Upper lobe of right lung (tissue), 1 donor: ENCODE results near the gene OR5D13. TPM values are rescaled to one million over a fixed set of nuclear protein-coding genes. Genes with fewer than 3 reads are reported as not detected.

Experiments
- ATAC-seq: fragments of 200-7000 bp; cut with Tn5 transposase; one replicate; pipeline ENCODE4 v1.9.1; 2020; ENCODE audit warnings: mild to moderate bottlenecking, moderate library complexity
- DNase-seq: peaks from one replicate; pipeline ENCODE4 v3.0.0-alpha.2; 2020
- H3K27ac ChIP-seq: fragments of 200-600 bp; one replicate; pipeline ENCODE4 v1.8.0; 2022
- H3K27me3 ChIP-seq: fragments of 200-600 bp; one replicate; pipeline ENCODE4 v1.8.0; 2022; ENCODE audit warnings: mild to moderate bottlenecking
- H3K36me3 ChIP-seq: fragments of 200-600 bp; one replicate; pipeline ENCODE4 v1.8.0; 2022
- H3K4me1 ChIP-seq: fragments of 200-600 bp; one replicate; pipeline ENCODE4 v1.8.0; 2022
- H3K4me3 ChIP-seq: fragments of 200-600 bp; one replicate; pipeline ENCODE4 v1.8.0; 2022; ENCODE audit warnings: mild to moderate bottlenecking
- H3K9me3 ChIP-seq: fragments of 200-600 bp; one replicate; pipeline ENCODE4 v1.8.0; 2022
- CTCF ChIP-seq: fragments of 200-600 bp; IDR thresholded peaks from one replicate; pipeline ENCODE4 v1.8.0; 2022; ENCODE audit warnings: antibody characterized with exemption
- intact Hi-C: fragments of 100-400 bp; cut with DNase I; formaldehyde crosslinking; loops from one replicate; pipeline ENCODE4 v1.11.0; 2022
- total RNA-seq: library from RNA; stranded (reverse); fragmentation: NEBNext Ultra II Directional; extraction: Animal tissue kit (Norgen Biotek cat#: 25700); gene quantifications from one replicate; pipeline ENCODE4 v1.2.1, GENCODE V29; 2021
- donor health status: DM: no; HTN: yes; CAD: no; lungs with severe emphysema.

The OR5D13 gene
- total RNA-seq, 1 donor from 2014 or later: not detected

DNA sequence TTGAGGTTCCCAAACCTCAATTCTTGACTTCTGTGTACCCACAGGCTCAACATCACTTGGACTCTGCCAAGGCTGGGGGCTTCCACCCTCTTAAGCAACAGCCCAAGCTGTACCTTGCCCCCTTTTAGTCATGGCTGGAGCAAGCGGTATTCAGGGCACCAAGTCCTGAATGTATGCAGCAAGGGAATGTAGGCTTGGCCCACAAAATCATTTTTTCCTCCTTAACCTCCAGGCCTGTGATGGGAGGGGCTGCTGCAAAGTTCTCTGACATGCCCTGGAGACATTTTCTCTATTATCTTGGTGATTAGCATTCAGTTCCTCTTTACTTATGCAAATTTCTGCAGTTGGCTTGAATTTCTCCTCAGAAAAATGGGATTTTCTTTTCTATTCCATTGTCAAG lies 33.0 kb downstream of the OR5D13 start:
- Histone ChIP-seq H3K27ac (no peak overlapping the region), H3K9me3 (no peaks in the 10 kb centered on the region), H3K36me3 (no peaks in the 10 kb centered on the region), H3K4me3 (no peak overlapping the region), H3K4me1 (no peaks in the 10 kb centered on the region), H3K27me3 (no peaks in the 10 kb centered on the region)
- DNase-seq (no peak), ATAC-seq (no peak)
- intact Hi-C loops: no loop called here
- TF ChIP-seq CTCF: no peak

- Histone ChIP-seq H3K4me1 (no peaks in the 10 kb centered on the region), H3K36me3 (no peaks in the 10 kb centered on the region), H3K4me3 (no peak within 1 kb of the TSS), H3K27ac (no peak within 1 kb of the TSS), H3K27me3 (no peaks in the 10 kb centered on the region), H3K9me3 (no peaks in the 10 kb centered on the region)
- intact Hi-C loops: no loop called here
- ATAC-seq (no peak), DNase-seq (no peak)
- TF ChIP-seq CTCF: no peak
These were observed 37.8 kb downstream of the OR5D13 start, which contains the start of gene OR5L1 for GRCh38 chr11:55811067-55811466. Gene OR5L1, plus strand, starts transcription at chr11:55811367. Its CDS starts 100 bp downstream, at chr11:55811467.

- no peak for TF ChIP-seq CTCF
These were observed 46.1 kb downstream of the OR5D13 start, which contains the start of gene OR5D18 for GRCh38 chr11:55819330-55819729. Gene OR5D18, plus strand, starts transcription at chr11:55819630. Its CDS starts 0 bp downstream, at chr11:55819630.

More at GRCh38 chr11:55819330-55819729, 46.1 kb downstream of the OR5D13 start, which contains the start of gene OR5D18:
- no peaks in the 10 kb centered on the region for H3K9me3 ChIP-seq
- H3K4me1 ChIP-seq: no peaks in the 10 kb centered on the region
- ATAC-seq (no peak), DNase-seq (no peak)
- intact Hi-C loops: no loop called here
- H3K27me3 ChIP-seq: no peaks in the 10 kb centered on the region
- H3K27ac ChIP-seq: no peak within 1 kb of the TSS
- no peaks in the 10 kb centered on the region for H3K36me3 ChIP-seq
- H3K4me3 ChIP-seq: no peak within 1 kb of the TSS

Other genes starting within 250 kb of the OR5D13 start
- gene OR4C15, start 219.0 kb upstream of the OR5D13 start, total RNA-seq: not detected
- gene OR4C16, start 201.3 kb upstream of the OR5D13 start, total RNA-seq: not detected
- not detected for gene OR4C11, start 165.8 kb upstream of the OR5D13 start, total RNA-seq
- not detected for gene OR4P4, start 138.3 kb upstream of the OR5D13 start, total RNA-seq
- not detected for gene OR4S2, start 125.1 kb upstream of the OR5D13 start, total RNA-seq
- not detected for gene OR4C6, start 111.2 kb upstream of the OR5D13 start, total RNA-seq
- not detected for gene OR5D14, start 22.1 kb downstream of the OR5D13 start, total RNA-seq
- not detected for gene OR5L1, start 37.9 kb downstream of the OR5D13 start, total RNA-seq
- not detected for gene OR5D18, start 46.2 kb downstream of the OR5D13 start, total RNA-seq
- gene OR5L2, start 53.8 kb downstream of the OR5D13 start, total RNA-seq: not detected
- gene OR5D16, start 65.3 kb downstream of the OR5D13 start, total RNA-seq: not detected
- not detected for gene TRIM51, start 109.9 kb downstream of the OR5D13 start, total RNA-seq
- not detected for gene OR5W2, start 141.1 kb downstream of the OR5D13 start, total RNA-seq
- not detected for gene OR5I1, start 163.0 kb downstream of the OR5D13 start, total RNA-seq
- gene OR10AG1, start 196.5 kb downstream of the OR5D13 start, total RNA-seq: not detected
- gene OR5F1, start 221.2 kb downstream of the OR5D13 start, total RNA-seq: not detected